PC-9 (cell line): Measurements from ENCODE around the gene COL5A2. TPM values are rescaled to one million over a fixed set of nuclear protein-coding genes. Genes with fewer than 3 reads are reported as not detected.
A peak's percentile ranks its signal among the peaks of the same experiment; 100 is the strongest.

Source experiments
- BruUV-seq: library from RNA; stranded (reverse); fragments of 400-500 nt; replicated peaks from 2 replicates; lab custom pipeline; 2021; lab: Mats Ljungman, UMichigan
- CTCF ChIA-PET: fragments of 300-600 bp; sonication (Branson Sonifier 250); formaldehyde crosslinking; loops from one replicate; lab custom pipeline; 2022; ENCODE audit warnings: antibody characterized with exemption; lab: Charles Lee
- POLR2A ChIA-PET: fragments of 300-600 bp; sonication (Branson Sonifier 250); formaldehyde crosslinking; loops from one replicate; lab custom pipeline; 2022; ENCODE audit warnings: antibody characterized with exemption; ENCODE audit not compliant: unreplicated experiment; lab: Charles Lee
- DNase-seq, 2 experiments: peaks; one replicate each; pipeline versions ENCODE4 v3.0.0 to v3.0.0-alpha.2; 2015 to 2022; ENCODE audit warnings: mixed read lengths in 1 of 2
- H2AFZ ChIP-seq: fragments of 200-600 bp; sonication (generic); 2 replicates; pipeline ENCODE4 v1.8.1; 2017; ENCODE audit warnings: antibody characterized with exemption
- H3F3A ChIP-seq: fragments of 200-600 bp; sonication (generic); 2 replicates; pipeline ENCODE4 v1.8.1; 2017; ENCODE audit warnings: antibody characterized with exemption, mild to moderate bottlenecking, low read depth; ENCODE audit not compliant: insufficient read depth
- H3K27ac ChIP-seq: fragments of 200-600 bp; sonication (generic); 2 replicates; pipeline ENCODE4 v1.6.1; 2016; ENCODE audit warnings: mixed run types
- H3K27me3 ChIP-seq: fragments of 200-600 bp; sonication (generic); 2 replicates; pipeline ENCODE4 v1.6.1; 2016; ENCODE audit warnings: low read depth, mixed run types; ENCODE audit not compliant: insufficient read depth
- H3K36me3 ChIP-seq: fragments of 200-600 bp; sonication (generic); 2 replicates; pipeline ENCODE4 v1.6.1; 2016; ENCODE audit warnings: low read depth, mixed run types
- H3K4me1 ChIP-seq: fragments of 200-600 bp; sonication (generic); replicated peaks from 2 replicates; pipeline ENCODE4 v1.6.1; 2016; ENCODE audit warnings: mixed run types; ENCODE audit not compliant: insufficient read depth
- H3K4me2 ChIP-seq: fragments of 200-600 bp; sonication (generic); 2 replicates; pipeline ENCODE4 v1.6.1; 2017; ENCODE audit warnings: mixed run types
- H3K4me3 ChIP-seq: fragments of 200-600 bp; sonication (generic); 2 replicates; pipeline ENCODE4 v1.6.1; 2016; ENCODE audit warnings: mixed run types
- H3K79me2 ChIP-seq: fragments of 200-600 bp; sonication (generic); 2 replicates; pipeline ENCODE4 v1.6.1; 2017; ENCODE audit warnings: low read depth, mixed run types
- H3K9me2 ChIP-seq: fragments of 200-600 bp; sonication (generic); 2 replicates; pipeline ENCODE4 v1.8.1; 2017; ENCODE audit warnings: mild to moderate bottlenecking; ENCODE audit not compliant: insufficient read depth
- H3K9me3 ChIP-seq: fragments of 200-600 bp; sonication (generic); 2 replicates; pipeline ENCODE4 v1.8.1; 2016; ENCODE audit warnings: low read depth; ENCODE audit not compliant: insufficient read depth
- H4K20me1 ChIP-seq: fragments of 200-600 bp; sonication (generic); 2 replicates; pipeline ENCODE4 v1.8.1; 2017; ENCODE audit not compliant: insufficient read depth
- EZH2 ChIP-seq: fragments of 200-600 bp; sonication (generic); IDR thresholded peaks from 2 replicates; pipeline ENCODE4 v1.8.0; 2017; ENCODE audit warnings: antibody characterized with exemption, low read depth
- intact Hi-C: fragments of 100-400 bp; cut with micrococcal nuclease; formaldehyde crosslinking; loops from one replicate; pipeline ENCODE4 v1.10.0; 2022; ENCODE audit not compliant: unreplicated experiment
- total RNA-seq: library from RNA; stranded (reverse); gene quantifications from 2 replicates; pipeline ENCODE4 v1.2.3, GENCODE V29; 2021
- TF ChIP-seq, protein P1 (sequence below): fragments of 200-600 bp; sonication (generic); conservative IDR thresholded peaks from 2 replicates; pipeline ENCODE4 v1.6.1; 2017; ENCODE audit warnings: mixed run types, antibody characterized with exemption, mild to moderate bottlenecking, moderate library complexity

The COL5A2 gene
- total RNA-seq, 1 experiment from 2014 or later = 0.55 TPM

GRCh38 chr2:189045836-189046235 is 133.7 kb downstream of the COL5A2 start:
- no peaks in the 10 kb centered on the region for H3K79me2 ChIP-seq
- no peak for DNase-seq
- H2AFZ ChIP-seq = no peak overlapping the region
- CTCF ChIA-PET = no interaction called here
- H3K27me3 ChIP-seq = no peaks in the 10 kb centered on the region
- H3K9me3 ChIP-seq = no peaks in the 10 kb centered on the region
- BruUV-seq = no TSS peak
- H3K4me3 ChIP-seq = no peak overlapping the region
- H3K4me1 ChIP-seq = no peaks in the 10 kb centered on the region
- H4K20me1 ChIP-seq = no peaks in the 10 kb centered on the region
- H3K9me2 ChIP-seq = no peaks in the 10 kb centered on the region
- POLR2A ChIA-PET = no interaction called here
- TF ChIP-seq, protein P1, sequence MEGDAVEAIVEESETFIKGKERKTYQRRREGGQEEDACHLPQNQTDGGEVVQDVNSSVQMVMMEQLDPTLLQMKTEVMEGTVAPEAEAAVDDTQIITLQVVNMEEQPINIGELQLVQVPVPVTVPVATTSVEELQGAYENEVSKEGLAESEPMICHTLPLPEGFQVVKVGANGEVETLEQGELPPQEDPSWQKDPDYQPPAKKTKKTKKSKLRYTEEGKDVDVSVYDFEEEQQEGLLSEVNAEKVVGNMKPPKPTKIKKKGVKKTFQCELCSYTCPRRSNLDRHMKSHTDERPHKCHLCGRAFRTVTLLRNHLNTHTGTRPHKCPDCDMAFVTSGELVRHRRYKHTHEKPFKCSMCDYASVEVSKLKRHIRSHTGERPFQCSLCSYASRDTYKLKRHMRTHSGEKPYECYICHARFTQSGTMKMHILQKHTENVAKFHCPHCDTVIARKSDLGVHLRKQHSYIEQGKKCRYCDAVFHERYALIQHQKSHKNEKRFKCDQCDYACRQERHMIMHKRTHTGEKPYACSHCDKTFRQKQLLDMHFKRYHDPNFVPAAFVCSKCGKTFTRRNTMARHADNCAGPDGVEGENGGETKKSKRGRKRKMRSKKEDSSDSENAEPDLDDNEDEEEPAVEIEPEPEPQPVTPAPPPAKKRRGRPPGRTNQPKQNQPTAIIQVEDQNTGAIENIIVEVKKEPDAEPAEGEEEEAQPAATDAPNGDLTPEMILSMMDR = no peak
- TF ChIP-seq EZH2 = no peak
- no peak overlapping the region for H3K4me2 ChIP-seq
- intact Hi-C loops = no loop called here
- H3K36me3 ChIP-seq = no peaks in the 10 kb centered on the region
- no peak overlapping the region for H3K27ac ChIP-seq
- no peaks in the 10 kb centered on the region for H3F3A ChIP-seq

- Histone ChIP-seq H3K79me2 (no peaks in the 10 kb centered on the region), H3K27ac (no peak overlapping the region), H3K4me3 (no peak overlapping the region), H3K4me1 (no peaks in the 10 kb centered on the region), H3K9me3 (no peaks in the 10 kb centered on the region), H3K27me3 (no peaks in the 10 kb centered on the region), H3K36me3 (no peaks in the 10 kb centered on the region), H3F3A (no peaks in the 10 kb centered on the region), H4K20me1 (no peaks in the 10 kb centered on the region), H3K9me2 (no peaks in the 10 kb centered on the region), H2AFZ (no peak overlapping the region), H3K4me2 (no peak overlapping the region)
- ChIA-PET CTCF (no interaction called here), POLR2A (no interaction called here)
- TF ChIP-seq, protein P1 = no peak
- TF ChIP-seq EZH2 = no peak
- no peak for DNase-seq
- intact Hi-C loops = no loop called here
- no TSS peak for BruUV-seq
Measured at GRCh38 chr2:189037518-189037917, 142.0 kb downstream of the COL5A2 start.

GRCh38 chr2:189024901-189025618 is 154.5 kb downstream of the COL5A2 start:
- CTCF ChIA-PET = no interaction called here
- no peak for DNase-seq
- H3K27me3 ChIP-seq = no peaks in the 10 kb centered on the region
- H3K36me3 ChIP-seq = no peaks in the 10 kb centered on the region
- no peaks in the 10 kb centered on the region for H3K9me2 ChIP-seq
- H3K4me2 ChIP-seq = no peak overlapping the region
- no peak overlapping the region for H2AFZ ChIP-seq
- H3K4me3 ChIP-seq = no peak overlapping the region
- BruUV-seq = no TSS peak
- no peaks in the 10 kb centered on the region for H3K9me3 ChIP-seq
- no peaks in the 10 kb centered on the region; the same call in 1 of the 2 replicates for H3K4me1 ChIP-seq
- intact Hi-C loops = loop anchor here (5.0 kb wide), 1 partner anchor 273 kb away; no protein-coding TSS in a partner anchor
- H3K27ac ChIP-seq = no peak overlapping the region
- TF ChIP-seq, protein P1 = peak; percentile 24; the same call in 1 of the 2 replicates
- no peak for TF ChIP-seq EZH2
- POLR2A ChIA-PET = no interaction called here
- no peaks in the 10 kb centered on the region for H3K79me2 ChIP-seq
- H4K20me1 ChIP-seq = no peaks in the 10 kb centered on the region
- no peaks in the 10 kb centered on the region for H3F3A ChIP-seq
